ENCODE results near the gene LBHD2. TPM values are rescaled to one million over a fixed set of nuclear protein-coding genes. Genes with fewer than 3 reads are reported as not detected.

The LBHD2 gene
- total RNA-seq, 2 donors from 2014 or later: not detected

GRCh38 chr14:103066399-103066798 is 17.6 kb upstream of the LBHD2 start:
- peak; percentile 84 for DNase-seq (ENCODE audit: low spot score)
- intact Hi-C loops (cut with DNase I): no loop called here

- peak; percentile 76 for DNase-seq (ENCODE audit: low spot score)
- intact Hi-C loops (cut with DNase I): no loop called here
Observed at GRCh38 chr14:103067231-103067954, 16.6 kb upstream of the LBHD2 start.

GRCh38 chr14:103068351-103069073 is 15.5 kb upstream of the LBHD2 start:
- DNase-seq (ENCODE audit: low spot score): peak; percentile 74
- intact Hi-C loops (cut with DNase I): no loop called here

GRCh38 chr14:103070263-103070885 is 13.6 kb upstream of the LBHD2 start:
- intact Hi-C loops (cut with DNase I): no loop called here
- peak; percentile 44 for DNase-seq (ENCODE audit: low spot score)

- DNase-seq (ENCODE audit: low spot score): peak; percentile 80
- intact Hi-C loops (cut with DNase I): no loop called here
Observed at GRCh38 chr14:103070971-103071542, 13.0 kb upstream of the LBHD2 start.

GRCh38 chr14:103071544-103072251 is 12.3 kb upstream of the LBHD2 start:
- peak; percentile 83 for DNase-seq (ENCODE audit: low spot score)
- intact Hi-C loops (cut with DNase I): no loop called here

GRCh38 chr14:103072595-103073366 is 11.2 kb upstream of the LBHD2 start:
- intact Hi-C loops (cut with DNase I): no loop called here
- DNase-seq (ENCODE audit: low spot score): peak; percentile 78

- intact Hi-C loops (cut with DNase I): no loop called here
- peak; percentile 80 for DNase-seq (ENCODE audit: low spot score)
Observed at GRCh38 chr14:103073367-103073875, 10.6 kb upstream of the LBHD2 start.

- DNase-seq (ENCODE audit: low spot score): peak; percentile 75
- intact Hi-C loops (cut with DNase I): no loop called here
Observed at GRCh38 chr14:103073876-103074728, 9.9 kb upstream of the LBHD2 start.

GRCh38 chr14:103074729-103075367 is 9.2 kb upstream of the LBHD2 start:
- intact Hi-C loops (cut with DNase I): loop anchor here in 1 of 2 donors (5.0 kb wide), 1 partner anchor 217 kb away; no protein-coding TSS in a partner anchor
- peak; percentile 94 for DNase-seq (ENCODE audit: low spot score)

GRCh38 chr14:103078420-103078749 is 5.6 kb upstream of the LBHD2 start:
- intact Hi-C loops (cut with DNase I): loop anchor here (2.0 to 5.0 kb wide), 2 partner anchors 214 kb away; no protein-coding TSS in a partner anchor
- DNase-seq (ENCODE audit: low spot score): peak; percentile 93

GRCh38 chr14:103078860-103079587 is 5.0 kb upstream of the LBHD2 start:
- intact Hi-C loops (cut with DNase I): loop anchor here (2.0 to 5.0 kb wide), 2 partner anchors 213 to 214 kb away; no protein-coding TSS in a partner anchor
- peak; percentile 70 for DNase-seq (ENCODE audit: low spot score)

GRCh38 chr14:103081951-103082350 is 2.1 kb upstream of the LBHD2 start:
- intact Hi-C loops (cut with DNase I): no loop called here
- DNase-seq (ENCODE audit: low spot score): no peak

- intact Hi-C loops (cut with DNase I): no loop called here
- DNase-seq (ENCODE audit: low spot score): no peak
Observed at GRCh38 chr14:103085106-103086091, 1.4 kb downstream of the LBHD2 start.

GRCh38 chr14:103086771-103087342 is 2.8 kb downstream of the LBHD2 start:
- no peak for DNase-seq (ENCODE audit: low spot score)
- intact Hi-C loops (cut with DNase I): no loop called here
